ENCODE measurements around the gene DYDC2. TPM values are rescaled to one million over a fixed set of nuclear protein-coding genes. Genes with fewer than 3 reads are reported as not detected.

The DYDC2 gene
- total RNA-seq, 2 experiments from 2014 or later: not detected

Other genes starting within 250 kb of the DYDC2 start
- not detected for gene PLAC9, start 224.1 kb upstream of the DYDC2 start, total RNA-seq
- 100 to 1,000 TPM; 153 to 159 TPM for gene ANXA11, start 151.2 kb upstream of the DYDC2 start, total RNA-seq
- not detected for gene MAT1A, start 67.1 kb upstream of the DYDC2 start, total RNA-seq
- not detected for gene DYDC1, start within 50 bp of the DYDC2 start, total RNA-seq
- 1 to 10 TPM; 3.9 to 4.6 TPM for gene PRXL2A, start 51.8 kb downstream of the DYDC2 start, total RNA-seq
- gene TSPAN14, start 97.5 kb downstream of the DYDC2 start, total RNA-seq: 100 to 1,000 TPM; 167 to 168 TPM
- gene SH2D4B, start 181.1 kb downstream of the DYDC2 start, total RNA-seq: under 1 TPM; 0.16 to 0.31 TPM

Measured in CD4-positive, alpha-beta T cell (primary cell).